Thoracic aorta (tissue), 2 donors: ENCODE data around the gene APOA4. TPM values are rescaled to one million over a fixed set of nuclear protein-coding genes. Genes with fewer than 3 reads are reported as not detected.

Experiments used
- ATAC-seq: fragments of 150-250 bp; one replicate; pipeline ENCODE4 v1.8.0; 2017; ENCODE audit warnings: low read depth; ENCODE audit not compliant: insufficient number of reproducible peaks, low FRiP score
- DNase-seq: peaks from one replicate; pipeline ENCODE4 v3.0.0-alpha.2; 2020; ENCODE audit warnings: low spot score
- H3K27ac ChIP-seq, 2 donors: fragments of 200-600 bp; sonication (generic); 1 replicate in 1 of 2; 2 replicates in 1 of 2; pipeline ENCODE4 v1.5.1; 2016; ENCODE audit warnings: mild to moderate bottlenecking in 2 of 2, moderate library complexity in 2 of 2
- H3K27me3 ChIP-seq: fragments of 200-600 bp; sonication (generic); replicated peaks from 2 replicates; pipeline ENCODE4 v1.6.0; 2016; ENCODE audit warnings: mild to moderate bottlenecking; ENCODE audit not compliant: insufficient read depth
- H3K36me3 ChIP-seq: fragments of 200-600 bp; sonication (generic); one replicate; pipeline ENCODE4 v1.5.1; 2016
- H3K4me1 ChIP-seq, 2 donors: fragments of 200-600 bp; sonication (generic); 1 replicate in 1 of 2; 2 replicates in 1 of 2; pipeline versions ENCODE4 v1.5.1 to v1.6.0; 2016; ENCODE audit warnings: low read depth in 2 of 2, mild to moderate bottlenecking in 1 of 2; ENCODE audit not compliant: control insufficient read depth in 1 of 2
- H3K4me3 ChIP-seq: fragments of 200-600 bp; sonication (generic); 2 replicates; pipeline ENCODE4 v1.5.1; 2016; ENCODE audit warnings: mild to moderate bottlenecking
- H3K9me3 ChIP-seq: fragments of 200-600 bp; sonication (generic); 2 replicates; pipeline ENCODE4 v1.5.1; 2016
- CTCF ChIP-seq: fragments of 200-600 bp; sonication (generic); IDR thresholded peaks from one replicate; pipeline ENCODE4 v1.5.1; 2019; ENCODE audit warnings: antibody characterized with exemption
- total RNA-seq, 2 donors: library from RNA; depleted of rRNA; stranded (reverse); fragments of >200 nt; gene quantifications; one replicate each; pipeline versions ENCODE4 v1.1.0 to v1.2.3, GENCODE V29; 2016

Gene APOA4
- total RNA-seq, 2 donors from 2014 or later = 0.99 TPM; not detected in 1

DNA sequence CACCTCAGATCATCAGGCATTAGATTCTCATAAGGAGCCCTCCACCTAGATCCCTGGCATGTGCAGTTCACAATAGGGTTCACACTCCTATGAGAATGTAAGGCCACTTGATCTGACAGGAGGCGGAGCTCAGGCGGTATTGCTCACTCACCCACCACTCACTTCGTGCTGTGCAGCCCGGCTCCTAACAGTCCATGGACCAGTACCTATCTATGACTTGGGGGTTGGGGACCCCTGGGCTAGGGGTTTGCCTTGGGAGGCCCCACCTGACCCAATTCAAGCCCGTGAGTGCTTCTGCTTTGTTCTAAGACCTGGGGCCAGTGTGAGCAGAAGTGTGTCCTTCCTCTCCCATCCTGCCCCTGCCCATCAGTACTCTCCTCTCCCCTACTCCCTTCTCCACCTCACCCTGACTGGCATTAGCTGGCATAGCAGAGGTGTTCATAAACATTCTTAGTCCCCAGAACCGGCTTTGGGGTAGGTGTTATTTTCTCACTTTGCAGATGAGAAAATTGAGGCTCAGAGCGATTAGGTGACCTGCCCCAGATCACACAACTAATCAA, 8.8 kb upstream of the APOA4 start:
- no peak for TF ChIP-seq CTCF
- ATAC-seq (no peak), DNase-seq (no peak)
- no peaks in the 10 kb centered on the region for H3K36me3 ChIP-seq
- H3K27ac ChIP-seq = no peak overlapping the region
- H3K4me3 ChIP-seq = no peak overlapping the region
- H3K9me3 ChIP-seq = no peaks in the 10 kb centered on the region
- H3K27me3 ChIP-seq = no peaks in the 10 kb centered on the region
- H3K4me1 ChIP-seq = peaks cover 10 to 17% of the 10 kb centered on the region in 2 donors

- Histone ChIP-seq H3K4me1 (peaks cover 7 to 9% of the 10 kb centered on the region in 2 donors), H3K4me3 (no peak overlapping the region), H3K36me3 (no peaks in the 10 kb centered on the region), H3K9me3 (no peaks in the 10 kb centered on the region), H3K27ac (no peak overlapping the region), H3K27me3 (no peaks in the 10 kb centered on the region)
- TF ChIP-seq CTCF = no peak
- ATAC-seq = no peak
- DNase-seq = no peak
These were observed 7.2 kb upstream of the APOA4 start for GRCh38 chr11:116830184-116830912.

DNA sequence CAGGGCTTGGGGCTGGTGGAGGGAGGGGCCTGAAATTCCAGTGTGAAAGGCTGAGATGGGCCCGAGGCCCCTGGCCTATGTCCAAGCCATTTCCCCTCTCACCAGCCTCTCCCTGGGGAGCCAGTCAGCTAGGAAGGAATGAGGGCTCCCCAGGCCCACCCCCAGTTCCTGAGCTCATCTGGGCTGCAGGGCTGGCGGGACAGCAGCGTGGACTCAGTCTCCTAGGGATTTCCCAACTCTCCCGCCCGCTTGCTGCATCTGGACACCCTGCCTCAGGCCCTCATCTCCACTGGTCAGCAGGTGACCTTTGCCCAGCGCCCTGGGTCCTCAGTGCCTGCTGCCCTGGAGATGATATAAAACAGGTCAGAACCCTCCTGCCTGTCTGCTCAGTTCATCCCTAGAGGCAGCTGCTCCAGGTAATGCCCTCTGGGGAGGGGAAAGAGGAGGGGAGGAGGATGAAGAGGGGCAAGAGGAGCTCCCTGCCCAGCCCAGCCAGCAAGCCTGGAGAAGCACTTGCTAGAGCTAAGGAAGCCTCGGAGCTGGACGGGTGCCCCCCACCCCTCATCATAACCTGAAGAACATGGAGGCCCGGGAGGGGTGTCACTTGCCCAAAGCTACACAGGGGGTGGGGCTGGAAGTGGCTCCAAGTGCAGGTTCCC, 6.5 kb upstream of the APOA4 start, which contains the start of gene APOC3:
Gene APOC3, plus strand, starts transcription at position 383 of the 659 bp plus-strand sequence. CDS start 676 bp downstream, outside the sequence.
- no peak for ATAC-seq
- Histone ChIP-seq H3K27me3 (no peaks in the 10 kb centered on the region), H3K27ac (no peak within 1 kb of the TSS), H3K4me1 (peaks cover under 1 to 2% of the 10 kb centered on the region in 2 donors), H3K36me3 (no peaks in the 10 kb centered on the region), H3K4me3 (no peak within 1 kb of the TSS), H3K9me3 (no peaks in the 10 kb centered on the region)
- TF ChIP-seq CTCF = no peak
- no peak for DNase-seq

- Histone ChIP-seq H3K9me3 (no peaks in the 10 kb centered on the region), H3K4me1 (no peaks in the 10 kb centered on the region), H3K27me3 (no peaks in the 10 kb centered on the region), H3K4me3 (no peak overlapping the region), H3K27ac (no peak overlapping the region), H3K36me3 (no peaks in the 10 kb centered on the region)
- no peak for TF ChIP-seq CTCF
- ATAC-seq (no peak), DNase-seq (no peak)
These were observed 5.8 kb upstream of the APOA4 start for GRCh38 chr11:116828632-116829524.
